MV-4-11 (cell line): Measurements from ENCODE around the gene SCAF4.
A peak's percentile ranks its signal among the peaks of the same experiment; 100 is the strongest.
"Not testable (repeated sequence)": the region's sequence is repeated elsewhere in the genome, so short reads cannot be mapped to it uniquely, and the experiment has no call there.

Source experiments
- DNase-seq: peaks from one replicate; lab custom pipeline; 2025; lab: John Stamatoyannopoulos, UW

Gene SCAF4, protein sequence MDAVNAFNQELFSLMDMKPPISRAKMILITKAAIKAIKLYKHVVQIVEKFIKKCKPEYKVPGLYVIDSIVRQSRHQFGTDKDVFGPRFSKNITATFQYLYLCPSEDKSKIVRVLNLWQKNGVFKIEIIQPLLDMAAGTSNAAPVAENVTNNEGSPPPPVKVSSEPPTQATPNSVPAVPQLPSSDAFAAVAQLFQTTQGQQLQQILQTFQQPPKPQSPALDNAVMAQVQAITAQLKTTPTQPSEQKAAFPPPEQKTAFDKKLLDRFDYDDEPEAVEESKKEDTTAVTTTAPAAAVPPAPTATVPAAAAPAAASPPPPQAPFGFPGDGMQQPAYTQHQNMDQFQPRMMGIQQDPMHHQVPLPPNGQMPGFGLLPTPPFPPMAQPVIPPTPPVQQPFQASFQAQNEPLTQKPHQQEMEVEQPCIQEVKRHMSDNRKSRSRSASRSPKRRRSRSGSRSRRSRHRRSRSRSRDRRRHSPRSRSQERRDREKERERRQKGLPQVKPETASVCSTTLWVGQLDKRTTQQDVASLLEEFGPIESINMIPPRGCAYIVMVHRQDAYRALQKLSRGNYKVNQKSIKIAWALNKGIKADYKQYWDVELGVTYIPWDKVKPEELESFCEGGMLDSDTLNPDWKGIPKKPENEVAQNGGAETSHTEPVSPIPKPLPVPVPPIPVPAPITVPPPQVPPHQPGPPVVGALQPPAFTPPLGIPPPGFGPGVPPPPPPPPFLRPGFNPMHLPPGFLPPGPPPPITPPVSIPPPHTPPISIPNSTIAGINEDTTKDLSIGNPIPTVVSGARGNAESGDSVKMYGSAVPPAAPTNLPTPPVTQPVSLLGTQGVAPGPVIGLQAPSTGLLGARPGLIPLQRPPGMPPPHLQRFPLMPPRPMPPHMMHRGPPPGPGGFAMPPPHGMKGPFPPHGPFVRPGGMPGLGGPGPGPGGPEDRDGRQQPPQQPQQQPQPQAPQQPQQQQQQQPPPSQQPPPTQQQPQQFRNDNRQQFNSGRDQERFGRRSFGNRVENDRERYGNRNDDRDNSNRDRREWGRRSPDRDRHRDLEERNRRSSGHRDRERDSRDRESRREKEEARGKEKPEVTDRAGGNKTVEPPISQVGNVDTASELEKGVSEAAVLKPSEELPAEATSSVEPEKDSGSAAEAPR

DNA sequence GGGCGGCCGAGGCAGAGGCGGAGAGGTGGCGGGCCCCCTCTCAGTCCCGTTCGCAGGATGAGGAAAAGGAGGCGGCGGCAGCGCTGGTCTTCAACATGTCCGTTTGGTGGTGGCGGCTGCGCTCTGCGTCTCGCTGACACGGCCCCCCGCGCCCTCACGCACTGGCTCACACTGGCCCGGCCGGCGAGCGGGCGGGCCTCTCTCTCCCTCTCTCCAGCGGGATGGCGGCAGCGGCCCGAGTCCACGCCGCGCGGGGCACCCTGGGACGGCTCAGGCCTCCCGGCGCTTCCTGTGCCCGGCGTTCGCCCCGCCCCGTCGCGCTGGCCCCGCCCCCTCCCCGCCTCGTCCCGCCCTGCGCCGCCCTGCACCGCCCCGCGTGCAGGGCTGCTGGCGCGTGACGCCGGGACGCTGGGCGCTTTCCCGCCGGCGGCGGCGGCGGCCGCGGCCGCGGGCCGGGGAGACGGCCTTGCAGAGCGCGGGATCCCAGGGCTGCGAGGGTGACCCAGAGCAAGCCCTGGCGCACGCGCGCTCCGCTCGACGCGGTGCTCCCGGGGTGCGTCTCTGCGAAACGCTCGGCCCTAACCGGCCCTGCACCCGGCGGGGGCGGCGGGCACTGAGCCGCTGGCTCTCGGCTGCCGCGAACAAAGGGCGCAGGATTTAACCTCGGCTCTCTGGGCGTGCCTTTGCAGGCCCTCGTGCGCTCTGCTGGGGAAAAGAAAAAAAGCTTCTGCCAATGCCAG lies at the start of gene SCAF4:
Gene SCAF4 (minus strand): TSS at position 262 of the 740 bp plus-strand sequence. CDS start 426 bp downstream, outside the sequence.
- peak; percentile 74 for DNase-seq

- no peak for DNase-seq
Observed at GRCh38 chr21:31780944-31781343, 49.0 kb upstream of the SCAF4 start.

GRCh38 chr21:31778546-31778945 lies 46.6 kb upstream of the SCAF4 start:
- DNase-seq: no peak

- DNase-seq: no peak
Observed at GRCh38 chr21:31777857-31778256, 45.9 kb upstream of the SCAF4 start.

GRCh38 chr21:31774031-31774430 lies 42.1 kb upstream of the SCAF4 start:
- no peak for DNase-seq

- DNase-seq: peak; percentile 87
Observed at GRCh38 chr21:31772674-31773555, 41.0 kb upstream of the SCAF4 start.

- DNase-seq: no peak
Observed at GRCh38 chr21:31771685-31772084, 39.8 kb upstream of the SCAF4 start.

- no peak for DNase-seq
Observed at GRCh38 chr21:31768710-31769109, 36.8 kb upstream of the SCAF4 start.

DNA sequence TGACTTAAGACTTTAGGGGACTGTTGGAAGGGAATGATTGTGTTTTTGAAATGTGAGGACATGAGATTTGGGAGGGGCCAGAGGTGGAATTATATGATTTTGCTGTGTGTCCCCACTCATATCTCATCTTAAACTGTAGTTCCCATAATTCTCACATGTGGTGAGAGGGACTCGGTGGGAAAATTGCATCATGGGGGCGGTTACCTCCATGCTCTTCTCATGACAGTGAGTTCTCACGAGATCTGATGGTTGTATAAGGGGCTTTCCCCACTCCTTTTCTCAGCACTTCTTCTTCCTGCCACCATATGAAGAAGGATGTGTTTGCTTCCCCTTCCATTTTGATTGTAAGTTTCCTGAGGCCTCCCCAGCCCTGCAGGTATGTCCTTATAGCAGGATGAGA lies 35.0 kb upstream of the SCAF4 start:
- no peak for DNase-seq

DNA sequence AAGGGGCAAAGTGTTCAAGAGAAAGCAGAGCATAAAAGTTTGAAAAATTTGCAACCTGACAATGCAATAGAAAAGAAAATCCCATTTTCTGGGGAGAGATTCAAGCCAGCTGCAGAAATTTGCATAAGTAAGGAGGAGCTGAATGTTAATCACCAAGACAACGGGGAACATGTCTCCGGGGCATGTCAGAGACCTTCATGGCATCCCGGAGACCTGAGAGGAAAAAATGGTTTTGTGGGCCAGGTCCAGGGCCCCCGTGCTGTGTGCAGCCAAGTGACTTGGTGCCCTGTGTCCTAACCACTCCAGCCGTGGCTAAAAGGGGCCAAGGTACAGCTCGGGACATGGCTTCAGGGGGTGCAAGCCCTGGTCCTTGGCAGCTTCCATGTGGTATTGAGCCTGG lies 33.9 kb upstream of the SCAF4 start:
- not testable (repeated sequence) for DNase-seq

- no peak for DNase-seq
Observed at GRCh38 chr21:31760931-31761330, 29.0 kb upstream of the SCAF4 start.

GRCh38 chr21:31756787-31757186 lies 24.9 kb upstream of the SCAF4 start:
- no peak for DNase-seq

DNA sequence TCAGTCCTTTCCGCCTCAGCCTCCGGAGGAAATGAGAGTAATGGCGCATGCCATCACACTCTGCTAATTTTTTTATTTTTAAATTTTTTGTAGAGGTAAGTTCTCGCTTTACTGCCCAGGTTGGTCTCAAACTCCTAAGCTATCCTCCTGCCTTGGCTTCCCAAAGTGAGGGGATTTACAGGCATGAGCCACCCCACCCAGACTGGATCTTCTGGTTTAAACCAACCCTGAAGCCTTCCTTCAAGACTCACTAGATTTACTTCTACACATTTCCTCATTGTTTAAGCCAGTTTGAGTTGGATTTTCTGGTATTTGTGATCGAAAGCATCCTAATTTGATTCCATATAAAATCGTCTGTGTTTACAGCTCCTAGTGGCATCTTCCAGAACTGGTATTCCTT lies 23.1 kb upstream of the SCAF4 start:
- DNase-seq: no peak

- DNase-seq: no peak
Observed at GRCh38 chr21:31754708-31754960, 22.7 kb upstream of the SCAF4 start.

- peak; percentile 90 for DNase-seq
Observed at GRCh38 chr21:31753949-31754707, 22.2 kb upstream of the SCAF4 start.

DNA sequence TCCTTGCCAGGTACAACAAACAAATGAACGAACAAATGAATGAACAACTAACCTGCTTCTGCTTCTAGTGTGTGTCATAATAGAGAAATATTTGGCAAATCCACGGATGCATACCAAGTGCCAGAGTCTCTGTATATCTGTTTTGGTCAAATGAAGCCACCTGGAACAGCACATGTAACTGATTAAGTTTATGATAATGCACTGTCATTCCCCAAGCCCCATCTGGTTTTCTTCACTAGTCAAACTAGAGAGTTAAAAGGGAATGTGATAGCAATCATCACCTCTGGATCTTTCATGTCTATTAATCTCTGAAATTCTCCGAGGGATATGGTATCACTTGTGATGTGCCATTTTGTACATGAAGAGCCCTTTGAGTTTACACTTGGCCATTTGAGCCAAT lies 21.0 kb upstream of the SCAF4 start:
- DNase-seq: no peak

DNA sequence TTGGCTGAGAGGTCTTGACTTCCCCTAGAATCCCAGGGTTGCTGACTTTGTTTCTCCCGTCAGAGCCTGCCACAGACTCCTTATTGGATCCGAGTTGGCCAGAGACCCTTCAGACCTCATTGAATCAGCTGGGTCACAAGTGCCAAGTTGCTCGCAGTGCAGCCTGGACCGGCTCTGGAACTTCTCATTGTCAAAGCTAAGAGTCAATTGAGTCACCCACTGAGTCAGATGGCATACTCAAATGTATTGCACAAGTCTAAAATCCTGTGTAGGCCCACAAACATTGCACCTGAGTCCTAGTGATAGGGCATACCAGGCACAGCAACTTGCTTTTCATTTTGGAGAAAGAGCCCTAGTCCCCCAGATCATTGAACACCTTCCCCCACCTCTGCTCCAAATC lies 20.4 kb upstream of the SCAF4 start:
- peak; percentile 37 for DNase-seq

DNA sequence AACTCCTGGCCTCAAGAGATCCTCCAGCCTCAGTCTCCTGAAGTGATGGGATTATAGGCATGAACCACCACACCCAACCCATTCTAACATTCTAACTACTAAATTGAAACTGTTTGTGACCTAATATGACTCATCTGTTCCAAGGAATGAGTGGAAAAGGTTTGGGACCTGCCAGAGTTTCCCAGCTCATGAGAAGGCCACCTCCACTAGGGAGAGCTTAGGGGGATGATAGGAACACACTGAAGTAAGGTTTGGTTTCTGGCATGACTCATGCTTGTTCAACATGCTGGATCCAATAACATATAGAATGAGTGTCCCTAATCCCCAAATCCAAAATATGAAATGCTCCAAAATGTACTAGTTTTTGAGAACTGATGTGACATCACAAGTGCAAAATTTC lies 18.9 kb upstream of the SCAF4 start:
- no peak for DNase-seq

DNA sequence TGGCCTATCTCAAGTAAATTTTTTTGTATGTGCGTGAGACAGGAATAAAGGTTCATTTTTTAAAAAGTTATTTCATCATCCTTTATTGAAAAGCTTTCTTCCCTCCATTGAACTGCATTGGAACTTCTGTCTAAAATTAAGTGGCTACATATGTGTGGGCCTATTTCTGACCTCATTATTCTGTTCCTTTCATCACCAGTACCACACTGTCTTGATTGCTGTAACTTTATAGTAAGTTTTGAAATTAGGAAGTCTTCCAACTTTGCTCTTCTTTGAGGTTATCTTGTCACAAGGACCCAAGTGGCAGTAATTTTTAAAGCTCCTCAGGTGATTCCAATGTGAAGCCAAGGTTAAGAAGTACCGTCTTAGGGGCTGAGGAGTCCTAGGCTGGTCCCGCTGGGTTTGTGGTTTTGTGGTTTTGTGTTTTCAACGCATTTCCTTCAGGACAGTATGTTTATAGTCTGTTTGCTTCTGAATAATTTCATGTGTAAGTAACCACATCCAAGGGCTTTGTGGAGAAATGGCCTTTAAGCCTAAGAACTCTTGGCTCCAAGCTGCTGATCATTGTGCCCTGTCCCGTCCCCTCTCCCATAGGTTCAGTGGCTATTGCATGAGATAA lies 12.4 kb upstream of the SCAF4 start:
- DNase-seq: peak; percentile 77

DNA sequence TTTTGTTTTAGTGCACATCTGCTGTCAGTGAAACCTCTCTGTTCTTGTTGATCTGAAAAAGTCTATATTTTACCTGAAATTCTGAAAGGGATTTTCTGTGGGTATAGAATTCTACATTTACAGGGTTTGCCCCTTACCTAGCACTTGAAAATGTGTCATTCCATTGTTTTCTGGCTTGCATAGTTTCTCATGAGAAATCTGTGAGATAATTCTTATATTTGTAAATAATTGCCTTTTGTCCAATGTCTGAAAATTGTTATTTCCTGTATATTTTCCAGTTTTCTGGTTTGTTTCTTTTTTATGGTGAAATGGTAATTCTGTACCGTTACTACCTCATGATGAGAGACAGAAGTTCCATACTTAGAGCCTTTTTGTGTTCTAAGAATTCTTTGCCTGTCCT lies 11.8 kb upstream of the SCAF4 start:
- DNase-seq: no peak
